Fibroblast of skin of scalp (primary cell): ENCODE measurements around the gene FGF14.

Experiments used
- DNase-seq: peaks from one replicate; pipeline ENCODE4 v3.0.0-alpha.2; 2013

FGF14 gene

DNA sequence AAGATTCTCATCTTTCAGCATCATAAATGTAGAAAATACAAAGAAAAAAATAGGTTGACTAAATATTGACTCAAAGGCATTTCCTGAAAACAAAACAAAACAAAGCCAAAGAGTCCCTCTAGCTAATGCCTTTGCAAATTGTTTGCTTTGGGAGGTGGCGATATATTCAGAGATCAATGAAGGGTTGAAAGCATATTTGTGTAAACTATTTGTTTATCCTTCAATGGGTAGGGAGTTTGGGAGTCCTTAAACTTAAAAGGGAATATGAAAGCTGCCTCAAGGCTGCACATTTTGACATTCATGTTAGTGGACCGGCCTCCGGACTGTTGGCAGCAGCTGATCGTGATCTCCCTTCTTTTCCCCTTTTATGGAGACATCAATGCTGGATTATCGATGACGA is 691.9 kb downstream of the FGF14 start:
- DNase-seq: no peak

DNA sequence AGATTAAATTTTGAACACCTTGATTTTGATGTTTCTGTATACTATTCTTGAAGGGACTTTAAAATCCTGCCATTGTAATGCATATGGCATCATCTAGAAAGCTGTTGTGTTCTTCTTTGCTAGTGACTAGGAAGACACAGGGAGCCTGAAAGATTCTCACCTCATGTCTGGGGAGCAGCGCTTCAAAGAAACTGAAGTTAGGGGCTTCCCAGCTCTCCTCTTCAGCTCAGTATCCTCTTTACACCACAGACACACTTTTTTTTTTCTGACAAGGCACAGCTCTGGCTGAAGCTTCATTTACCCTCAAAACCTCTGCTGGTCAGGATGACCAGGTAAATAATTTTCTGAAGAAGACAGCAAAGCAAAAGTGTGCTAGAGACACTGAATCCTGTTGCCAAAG is 693.7 kb downstream of the FGF14 start:
- no peak for DNase-seq

DNA sequence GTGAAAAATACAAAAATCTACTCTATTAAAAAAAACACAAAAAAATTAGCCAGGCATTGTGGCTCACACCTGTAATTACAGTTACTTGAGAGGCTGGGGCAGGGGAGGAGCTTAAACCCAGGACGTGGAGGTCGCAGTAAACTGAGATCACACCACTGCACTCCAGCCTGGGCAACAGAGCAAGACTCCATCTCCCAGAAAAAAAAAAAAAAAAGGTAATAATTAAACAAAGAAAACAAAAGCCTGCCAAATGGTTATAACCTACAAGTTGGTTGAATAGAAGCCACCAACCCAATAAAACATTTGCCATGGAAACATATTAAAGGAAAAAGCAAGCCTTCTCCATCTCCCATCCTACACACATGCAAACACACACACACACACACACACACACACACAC is 694.2 kb downstream of the FGF14 start:
- DNase-seq: no peak

DNA sequence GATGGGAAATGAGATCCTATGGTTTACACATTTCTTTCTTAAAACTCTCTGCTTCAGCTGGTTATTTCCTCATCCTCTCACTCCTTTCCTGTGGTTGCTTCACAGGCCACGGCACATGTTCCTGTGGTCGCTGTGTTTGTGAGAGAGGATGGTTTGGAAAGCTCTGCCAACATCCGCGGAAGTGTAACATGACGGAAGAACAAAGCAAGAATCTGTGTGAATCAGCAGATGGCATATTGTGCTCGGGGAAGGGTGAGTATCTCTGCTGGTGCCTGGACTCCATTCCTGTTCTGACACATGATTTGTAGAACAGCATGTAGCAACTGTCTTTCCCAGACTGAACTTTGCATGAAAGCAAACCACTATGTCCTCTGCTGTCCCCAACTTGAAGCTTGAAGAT is 695.2 kb downstream of the FGF14 start:
- DNase-seq: peak; percentile 85

DNA sequence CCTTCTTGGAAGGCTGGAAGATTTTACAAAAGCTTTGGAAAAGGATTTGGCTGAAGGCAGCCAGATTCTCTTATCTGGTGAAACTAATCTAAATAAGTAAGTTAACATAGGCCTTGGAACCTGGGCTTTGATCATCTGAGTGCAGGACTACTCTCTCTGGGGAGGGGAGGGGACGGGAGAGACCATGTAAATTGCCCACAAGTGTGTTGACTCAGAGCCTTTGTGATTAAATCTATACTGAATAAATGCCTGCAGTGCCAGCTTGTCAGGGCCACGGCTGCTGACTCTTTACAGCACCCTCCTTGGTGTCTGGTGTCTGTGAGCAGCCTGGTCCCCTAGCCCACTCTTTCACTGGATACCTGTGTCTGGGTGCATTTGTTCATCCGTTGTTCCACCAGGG is 698.0 kb downstream of the FGF14 start:
- no peak for DNase-seq

DNA sequence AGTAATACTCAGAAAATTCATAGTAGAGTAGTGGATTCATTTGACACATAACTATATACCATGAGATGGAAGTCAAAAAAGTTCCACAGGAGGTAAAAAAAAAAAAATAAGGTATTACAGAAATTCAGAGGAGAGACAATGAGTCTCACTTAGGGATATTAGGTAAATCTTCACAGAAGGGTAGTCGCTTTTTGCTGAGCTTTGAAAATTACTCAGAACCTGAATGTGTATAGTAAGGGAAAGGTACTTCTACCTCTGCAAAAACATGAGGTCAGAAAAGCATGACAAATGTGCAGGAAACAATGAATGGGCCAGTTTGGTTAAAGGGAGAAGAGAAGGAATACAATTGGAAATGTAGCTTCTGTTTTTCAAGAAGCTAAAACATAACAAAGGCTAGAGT is 698.8 kb downstream of the FGF14 start:
- no peak for DNase-seq

DNA sequence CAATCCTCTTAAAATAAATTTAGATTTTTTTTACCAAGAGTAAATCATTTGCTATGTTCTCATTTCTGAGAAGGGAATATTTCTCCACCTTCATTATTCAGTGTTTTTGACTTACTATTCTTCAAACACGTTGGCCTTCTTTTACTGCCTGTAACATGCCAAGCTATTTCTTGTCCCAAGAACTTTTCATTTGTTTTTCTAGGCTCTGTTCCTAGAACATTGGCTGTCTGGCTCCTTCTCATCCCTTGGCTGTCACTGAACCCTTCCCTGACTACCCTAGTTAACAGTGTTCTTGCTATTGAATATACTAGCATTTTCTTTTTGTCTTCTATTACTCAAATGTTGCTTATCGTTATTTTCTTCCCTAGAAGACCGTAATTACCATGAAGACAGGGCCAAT is 701.2 kb downstream of the FGF14 start:
- peak; percentile 21 for DNase-seq

DNA sequence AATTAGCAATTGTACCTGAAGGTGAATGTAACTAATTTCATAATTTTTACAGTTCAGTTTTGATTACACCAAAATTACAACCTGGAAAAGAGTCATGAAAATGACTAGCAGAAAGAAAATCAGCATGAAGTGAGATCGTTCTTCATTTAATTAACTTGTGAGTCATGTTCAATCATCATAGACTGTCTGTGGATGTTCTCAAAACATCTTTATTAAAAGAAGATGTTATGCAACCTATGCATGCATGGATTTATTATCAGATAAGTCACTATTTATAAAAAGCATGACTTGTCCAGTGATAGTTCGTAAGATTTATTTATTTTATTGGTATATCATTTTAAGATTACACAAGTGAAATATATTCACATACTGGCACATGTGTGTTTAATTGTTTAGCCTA is 703.4 kb downstream of the FGF14 start:
- DNase-seq: peak; percentile 31

DNA sequence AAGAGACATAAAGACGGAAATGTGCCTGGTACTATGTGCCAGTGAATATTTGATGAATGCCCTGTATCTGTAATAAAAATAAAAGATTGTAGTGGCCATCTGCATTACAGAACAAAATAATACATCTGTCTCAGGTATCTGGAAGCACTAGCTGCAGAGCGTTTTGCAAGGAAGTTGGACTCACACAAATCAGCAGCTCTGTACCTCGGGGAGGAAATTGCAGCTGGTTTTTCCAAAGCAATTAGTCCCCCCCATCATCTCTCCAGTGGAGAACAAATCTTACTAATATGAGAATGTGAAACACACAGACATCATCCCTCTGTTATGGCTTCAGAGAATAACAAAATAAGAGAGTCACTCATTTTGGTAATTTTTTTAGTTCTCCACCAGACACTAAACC is 704.1 kb downstream of the FGF14 start:
- DNase-seq: no peak

DNA sequence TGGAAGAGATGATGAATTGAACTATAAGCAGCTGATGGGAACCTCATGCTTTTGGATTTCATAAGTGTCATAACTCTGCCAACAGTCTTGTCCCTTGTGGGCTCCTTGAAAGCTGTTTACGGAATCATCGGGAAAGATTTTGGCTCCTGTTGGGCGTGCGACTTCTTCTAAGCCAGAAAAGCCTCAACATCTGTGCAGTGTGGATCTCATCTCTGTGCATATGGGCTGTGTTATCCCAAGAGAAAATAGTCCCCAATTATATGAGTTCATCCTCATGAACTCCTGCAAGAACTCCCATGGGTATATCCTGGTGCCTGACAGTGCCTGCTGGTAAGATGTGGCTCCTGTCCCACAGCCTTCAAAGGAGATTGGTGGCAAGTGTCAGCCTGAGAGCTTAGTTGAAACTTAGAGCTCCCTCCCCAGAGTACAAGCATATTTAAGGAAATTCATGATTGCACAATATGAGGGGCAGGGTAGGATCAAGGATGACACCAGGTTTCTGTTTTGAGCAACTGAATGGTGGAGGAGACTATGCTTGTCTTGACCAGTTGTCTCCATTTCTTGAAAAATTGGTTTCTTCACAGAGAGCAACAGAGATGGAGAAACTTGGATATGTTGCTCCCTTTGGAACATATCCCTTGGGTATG is 705.9 kb downstream of the FGF14 start:
- peak; percentile 7 for DNase-seq

DNA sequence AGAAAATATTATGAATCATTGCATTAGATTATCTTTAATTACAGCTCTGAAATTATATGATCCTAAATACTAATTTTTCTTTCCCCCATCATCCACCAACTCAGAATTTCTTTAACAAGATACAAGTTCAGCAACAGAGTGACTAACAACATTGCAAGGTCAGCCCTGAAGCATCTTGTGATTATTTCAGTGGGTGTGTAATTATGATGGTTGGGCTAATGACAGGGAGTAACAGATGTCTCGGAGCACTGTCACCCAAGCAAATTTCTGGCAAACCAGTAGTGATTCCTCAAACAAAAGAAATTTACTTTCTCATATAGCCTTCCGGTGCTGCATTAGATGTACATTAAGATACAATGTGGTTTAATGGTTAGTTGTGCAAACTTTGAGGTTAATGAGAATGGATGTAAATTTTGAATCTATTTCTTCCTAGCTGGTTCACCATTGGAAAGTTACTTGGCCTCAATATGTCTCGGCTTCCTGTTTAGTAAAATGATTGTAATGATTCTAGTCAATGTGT is 710.4 kb downstream of the FGF14 start:
- DNase-seq: no peak

DNA sequence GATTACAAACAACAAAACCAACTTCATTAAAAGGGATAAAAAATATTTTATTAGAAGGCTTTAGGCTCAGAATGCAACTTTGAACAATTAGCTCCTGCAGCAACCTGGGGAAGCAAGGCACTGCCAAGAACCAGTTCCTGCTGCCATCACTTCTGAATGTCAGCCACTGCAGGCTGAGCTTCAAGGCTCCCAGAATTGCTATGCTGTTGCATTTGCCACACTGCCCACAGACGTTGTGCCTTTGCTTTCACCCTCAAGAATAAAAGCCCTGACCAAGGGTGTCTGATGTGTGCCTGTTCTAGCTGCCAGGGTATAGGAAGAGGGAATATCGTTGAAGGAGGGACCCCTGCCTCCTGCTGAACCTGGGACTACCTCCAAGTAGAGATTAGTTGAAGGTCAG is 711.0 kb downstream of the FGF14 start:
- DNase-seq: no peak

DNA sequence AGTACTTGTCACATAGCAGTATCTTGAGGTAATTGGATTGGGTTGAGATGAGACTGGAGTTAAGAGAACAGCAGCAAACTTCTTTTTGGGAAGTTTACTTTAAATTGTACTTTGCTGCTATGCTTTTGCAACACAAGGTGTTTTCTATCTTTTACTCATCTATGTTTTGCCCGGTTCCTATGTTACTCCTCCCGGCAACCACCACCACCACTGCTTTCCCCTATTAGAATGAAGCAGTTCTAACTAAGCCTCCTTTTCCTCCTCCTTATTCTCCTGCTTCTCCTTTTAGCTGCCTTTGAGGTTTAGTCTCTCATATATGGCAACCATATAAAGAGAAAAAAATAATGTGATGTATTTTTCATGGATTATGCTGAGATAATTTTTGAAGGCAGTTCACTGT is 715.8 kb downstream of the FGF14 start:
- no peak for DNase-seq

DNA sequence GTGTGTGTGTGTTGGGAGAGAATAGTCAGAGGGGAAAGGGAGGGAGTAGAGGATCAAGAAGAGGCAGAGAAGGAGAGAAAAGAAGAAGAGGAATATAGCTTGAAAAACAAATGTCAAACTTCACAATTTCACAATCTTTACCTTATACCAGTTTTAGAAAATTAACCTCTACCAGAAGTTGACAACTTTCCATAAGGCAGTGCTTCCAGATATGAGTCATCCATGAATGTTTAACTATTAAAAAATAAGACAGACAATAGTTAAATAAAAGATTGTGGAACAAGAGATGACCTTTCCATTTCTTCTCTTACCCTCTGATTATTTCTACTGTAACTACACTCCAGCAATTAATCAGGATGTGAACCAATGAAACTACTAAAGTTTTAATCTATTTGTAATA is 720.0 kb downstream of the FGF14 start:
- no peak for DNase-seq

DNA sequence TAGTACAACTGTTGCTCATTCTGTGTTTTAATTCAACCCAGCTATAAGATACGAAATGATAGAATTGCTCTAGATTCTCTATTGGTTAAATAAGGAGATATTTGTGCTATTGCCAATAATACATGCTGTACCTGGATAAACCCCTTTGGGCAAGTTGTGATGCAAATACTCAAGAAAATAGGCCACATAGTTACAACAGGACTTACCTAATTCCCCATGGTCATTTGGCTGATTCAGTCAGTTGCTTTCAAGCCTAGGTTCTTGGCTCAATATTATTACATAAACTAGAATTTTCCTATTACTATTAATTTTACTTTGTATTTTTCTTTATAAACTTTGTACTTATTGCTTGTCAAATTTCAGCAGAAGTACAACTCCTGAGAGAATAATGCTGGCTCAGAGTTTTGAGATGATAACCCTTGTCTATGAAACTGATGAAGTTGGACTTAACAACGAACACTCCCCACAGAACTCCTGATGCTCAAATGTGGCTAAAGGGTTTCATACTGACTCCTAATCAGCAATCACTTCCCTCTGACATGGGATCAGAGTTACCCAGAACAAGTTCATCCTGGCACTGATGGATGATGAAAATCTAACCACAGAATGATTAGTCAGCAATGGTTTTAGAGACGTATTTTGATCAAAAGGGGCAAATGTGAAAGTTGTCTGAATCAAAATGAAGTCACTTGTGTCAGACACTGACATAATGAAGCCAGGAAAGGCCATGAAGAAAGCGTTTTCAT is 728.3 kb downstream of the FGF14 start:
- DNase-seq: no peak

DNA sequence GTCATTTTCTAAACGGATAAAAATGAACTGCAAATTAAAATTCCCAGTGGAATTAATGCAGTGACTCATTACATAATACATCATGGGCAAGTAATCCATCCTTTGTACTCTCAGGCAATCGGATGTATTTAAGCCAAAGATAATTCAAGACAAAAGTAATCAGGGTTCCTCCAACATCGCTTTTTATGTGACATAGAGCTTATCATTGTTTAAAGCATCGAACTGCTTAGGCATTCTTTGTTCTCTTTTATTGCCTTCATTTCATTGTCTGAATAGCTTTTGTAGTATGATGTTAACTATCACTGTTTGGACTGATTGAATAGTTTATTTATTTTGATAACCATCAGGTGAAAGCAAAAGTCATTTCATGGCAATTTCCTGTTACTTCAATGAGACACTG is 740.0 kb downstream of the FGF14 start:
- no peak for DNase-seq
